WI38 (cell line): ENCODE results near the gene TNN.

Experiments used
- H3K4me3 ChIP-seq: 2 replicates; pipeline ENCODE4 v1.5.1; 2011; ENCODE audit warnings: low read depth, mild to moderate bottlenecking, control low read depth, low read length
- TF ChIP-seq, protein P1 (sequence below): IDR thresholded peaks from 2 replicates; pipeline ENCODE4 v1.5.1; 2012; ENCODE audit warnings: low read depth, mild to moderate bottlenecking, control low read depth, low read length

The TNN gene

DNA sequence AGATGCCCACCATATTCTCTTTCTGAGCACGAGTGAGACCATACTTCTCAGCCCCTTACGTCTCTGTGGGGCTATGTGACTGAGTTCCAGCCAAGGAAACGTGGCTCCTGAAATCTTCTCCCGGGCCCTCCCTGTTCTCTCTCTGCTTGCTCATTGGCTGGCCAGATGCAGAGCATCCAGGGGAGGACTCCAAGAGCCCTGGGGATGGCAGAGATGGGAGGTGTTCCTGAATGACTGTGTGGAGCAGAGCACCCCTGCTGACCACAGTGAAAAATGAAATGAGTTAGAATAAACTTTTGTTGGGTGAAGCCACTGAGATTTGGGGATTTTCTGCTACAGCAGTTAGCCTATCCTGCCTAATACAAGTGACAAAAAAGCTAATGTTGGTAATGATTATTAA is 101.1 kb downstream of the TNN start:
- H3K4me3 ChIP-seq, result no peak overlapping the region
- TF ChIP-seq, protein P1, sequence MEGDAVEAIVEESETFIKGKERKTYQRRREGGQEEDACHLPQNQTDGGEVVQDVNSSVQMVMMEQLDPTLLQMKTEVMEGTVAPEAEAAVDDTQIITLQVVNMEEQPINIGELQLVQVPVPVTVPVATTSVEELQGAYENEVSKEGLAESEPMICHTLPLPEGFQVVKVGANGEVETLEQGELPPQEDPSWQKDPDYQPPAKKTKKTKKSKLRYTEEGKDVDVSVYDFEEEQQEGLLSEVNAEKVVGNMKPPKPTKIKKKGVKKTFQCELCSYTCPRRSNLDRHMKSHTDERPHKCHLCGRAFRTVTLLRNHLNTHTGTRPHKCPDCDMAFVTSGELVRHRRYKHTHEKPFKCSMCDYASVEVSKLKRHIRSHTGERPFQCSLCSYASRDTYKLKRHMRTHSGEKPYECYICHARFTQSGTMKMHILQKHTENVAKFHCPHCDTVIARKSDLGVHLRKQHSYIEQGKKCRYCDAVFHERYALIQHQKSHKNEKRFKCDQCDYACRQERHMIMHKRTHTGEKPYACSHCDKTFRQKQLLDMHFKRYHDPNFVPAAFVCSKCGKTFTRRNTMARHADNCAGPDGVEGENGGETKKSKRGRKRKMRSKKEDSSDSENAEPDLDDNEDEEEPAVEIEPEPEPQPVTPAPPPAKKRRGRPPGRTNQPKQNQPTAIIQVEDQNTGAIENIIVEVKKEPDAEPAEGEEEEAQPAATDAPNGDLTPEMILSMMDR, result no peak

DNA sequence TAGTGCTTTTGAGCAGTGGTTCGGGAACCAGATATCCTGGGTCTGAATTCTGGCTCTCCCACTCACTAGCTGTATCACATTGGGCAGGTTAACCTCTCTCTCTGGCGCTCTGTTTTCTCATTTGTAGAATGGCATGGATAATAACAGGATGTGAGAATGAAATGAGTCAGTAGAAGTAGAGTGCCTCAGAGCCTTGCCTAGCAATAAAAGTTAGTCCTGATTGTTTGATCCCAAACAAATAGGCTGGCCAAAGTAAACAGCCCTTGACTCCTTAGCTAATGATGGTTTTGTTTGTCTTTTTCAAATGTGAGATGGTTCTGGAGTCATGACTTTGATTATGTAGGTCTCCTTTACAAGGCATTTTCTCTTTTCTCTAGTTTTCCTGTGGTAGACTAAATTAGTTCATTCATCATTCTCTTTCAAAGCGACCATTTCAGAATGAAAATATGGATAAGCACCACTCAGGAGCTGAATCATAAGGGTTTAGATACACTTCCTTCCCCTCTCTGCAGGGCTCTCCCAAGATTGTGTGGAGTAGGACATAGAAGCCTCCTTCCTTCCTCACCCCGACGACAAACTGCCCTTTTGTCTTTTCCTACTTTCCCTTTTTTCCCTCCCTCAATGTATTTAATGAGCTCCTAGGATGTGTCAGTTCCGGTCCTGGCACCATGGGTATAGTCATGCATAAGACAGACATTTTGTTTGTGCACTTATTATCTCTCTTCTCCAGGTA is 101.8 kb downstream of the TNN start:
- TF ChIP-seq, protein P1, result no peak
- H3K4me3 ChIP-seq, result no peak overlapping the region

DNA sequence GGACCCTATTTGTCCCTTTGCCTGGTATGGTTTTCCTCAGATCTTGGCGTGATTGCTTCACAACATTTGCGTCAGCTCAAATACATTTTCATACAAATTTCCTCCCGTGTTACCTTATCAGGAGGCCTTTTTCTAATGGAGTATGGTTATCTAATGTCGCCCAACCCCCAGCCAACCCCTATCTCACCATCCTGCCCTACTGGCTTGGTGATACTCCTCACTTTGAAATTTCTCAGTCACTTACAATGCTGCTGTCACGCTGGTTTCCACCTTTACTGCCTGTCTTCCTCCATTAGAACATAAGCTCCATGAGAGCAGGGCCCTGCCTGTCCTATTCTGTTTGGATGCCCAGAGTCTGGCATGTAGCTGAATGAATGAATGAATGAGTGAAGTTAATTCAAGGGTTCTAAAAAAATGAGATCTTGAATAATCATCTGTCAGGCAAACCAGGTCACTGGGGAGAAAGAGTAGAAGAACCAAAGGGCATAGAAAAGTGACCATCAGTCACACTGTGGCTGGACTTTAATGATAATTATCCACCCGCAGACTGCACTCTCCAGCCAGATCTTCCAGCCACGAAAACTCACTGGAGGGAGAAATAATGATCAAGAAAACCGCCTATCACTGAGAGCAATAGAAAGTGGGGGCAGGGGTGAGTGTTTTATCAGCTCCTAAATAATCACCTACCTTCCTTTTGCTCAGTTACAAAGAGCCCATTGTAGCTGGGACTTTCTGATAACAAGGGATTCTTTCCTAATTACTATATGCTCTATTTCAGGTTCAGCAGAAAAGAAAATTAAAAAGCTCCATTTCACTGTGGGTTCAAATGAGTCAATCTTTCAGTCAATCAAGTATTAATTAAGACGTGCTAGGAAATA is 103.6 kb downstream of the TNN start:
- TF ChIP-seq, protein P1, result no peak
- no peak overlapping the region for H3K4me3 ChIP-seq

DNA sequence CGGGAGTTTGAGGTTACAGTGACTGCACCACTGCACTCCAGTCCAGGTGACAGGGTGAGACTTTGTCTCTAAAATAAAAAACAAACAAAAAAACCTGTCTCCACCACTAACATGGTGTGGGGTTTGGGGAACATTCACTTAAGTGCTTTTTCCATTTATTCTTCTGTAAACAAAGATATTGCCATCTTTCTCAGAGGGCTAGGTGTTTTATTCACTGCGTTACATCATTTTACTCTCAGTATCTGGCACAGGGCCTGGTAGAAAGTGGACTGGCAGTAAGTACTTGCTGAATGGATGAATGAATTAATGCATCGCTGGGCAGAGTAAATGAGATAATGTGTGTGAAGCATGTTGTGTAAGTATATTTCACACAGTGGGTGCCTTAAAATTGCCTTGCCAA is 104.9 kb downstream of the TNN start:
- TF ChIP-seq, protein P1, result no peak
- no peak overlapping the region for H3K4me3 ChIP-seq

DNA sequence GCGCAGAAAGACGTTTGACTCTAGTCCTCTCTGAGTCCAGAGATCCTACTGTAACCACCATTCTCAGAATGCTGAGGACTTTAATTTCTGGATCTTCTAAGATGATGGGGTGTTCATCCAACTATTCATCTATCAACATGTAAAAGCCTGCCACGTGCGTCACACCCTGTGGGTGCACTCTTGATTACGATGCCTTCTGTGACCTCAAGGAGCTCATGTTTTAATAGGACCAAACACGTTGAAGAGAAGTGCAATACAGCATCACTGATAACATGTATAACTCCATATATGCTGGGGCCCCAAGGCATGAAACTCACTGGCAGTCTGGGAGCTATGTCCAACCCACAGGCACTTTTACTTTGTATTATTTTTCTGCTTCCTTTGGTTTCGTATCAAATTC is 105.9 kb downstream of the TNN start:
- H3K4me3 ChIP-seq, result no peak overlapping the region
- TF ChIP-seq, protein P1, result no peak

DNA sequence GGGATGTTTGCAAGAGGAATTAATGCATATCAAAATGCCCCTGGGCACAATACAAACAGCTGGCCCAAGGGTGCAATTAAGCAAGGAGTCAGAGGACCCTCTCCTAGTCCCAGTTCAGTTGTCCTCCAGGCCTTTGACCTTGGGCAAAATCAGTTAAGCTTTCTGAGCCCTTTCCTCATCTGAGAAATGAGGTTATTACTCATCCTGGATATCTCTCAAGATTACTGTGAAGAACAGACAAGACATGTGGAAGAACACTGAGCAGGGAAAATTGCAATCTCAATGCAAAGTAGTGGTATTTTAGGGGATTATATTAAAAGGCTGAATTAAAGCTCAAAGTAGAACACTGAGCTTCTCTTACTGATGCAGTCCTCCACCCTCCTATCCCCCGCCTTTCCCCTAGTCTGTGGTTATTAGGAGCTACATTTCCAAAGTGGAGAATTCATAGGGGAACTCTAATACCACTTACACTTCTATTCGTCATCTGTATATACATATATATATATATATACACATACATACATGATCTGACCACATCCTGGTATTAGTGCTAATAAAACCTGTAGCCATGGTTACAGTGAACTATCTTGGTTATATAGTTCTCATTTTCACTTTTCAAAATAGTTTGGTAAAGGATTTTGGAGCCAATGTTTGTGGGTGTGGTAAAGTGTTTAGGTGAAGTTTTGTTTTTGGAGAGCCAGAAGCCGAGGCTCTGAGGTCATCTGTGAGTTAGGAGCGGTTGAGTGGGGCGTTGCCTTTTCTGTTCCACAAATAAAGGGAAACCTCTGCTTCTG is 106.9 kb downstream of the TNN start:
- TF ChIP-seq, protein P1, result no peak
- no peak overlapping the region for H3K4me3 ChIP-seq
